HG02798 (cell line): ENCODE measurements around the gene ZNF831.

ENCODE experiments used
- ATAC-seq: cut with Tn5 transposase; IDR thresholded peaks from one replicate; pipeline ENCODE4 v1.9.1; 2021; ENCODE audit warnings: mild to moderate bottlenecking; ENCODE audit not compliant: unreplicated experiment, poor library complexity

Gene ZNF831

GRCh38 chr20:59154317-59155013 is 9.2 kb upstream of the ZNF831 start:
- no peak for ATAC-seq

- ATAC-seq, result no peak
Measured at GRCh38 chr20:59157064-59157463, 6.6 kb upstream of the ZNF831 start.

- ATAC-seq, result no peak
Measured at GRCh38 chr20:59157531-59157930, 6.1 kb upstream of the ZNF831 start.

GRCh38 chr20:59157961-59158541 is 5.6 kb upstream of the ZNF831 start:
- ATAC-seq, result no peak

DNA sequence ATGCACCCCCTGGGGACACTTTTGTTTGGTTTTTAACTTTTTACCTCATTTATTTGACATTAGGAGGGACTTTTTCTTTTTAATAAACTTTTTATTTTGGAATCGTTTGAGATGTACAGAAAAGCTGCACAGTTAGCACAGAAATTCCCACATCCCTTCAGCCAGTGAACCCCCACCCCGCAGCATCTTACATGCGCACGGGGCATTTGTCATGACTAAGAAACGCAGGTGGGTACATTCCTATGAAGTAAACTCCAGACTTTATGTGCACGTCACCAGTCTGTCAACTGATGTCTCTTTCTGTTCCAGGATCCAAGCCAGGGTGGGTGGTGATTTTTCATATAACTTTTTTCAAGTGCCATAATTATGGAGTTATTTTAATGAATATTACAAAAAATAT is 4.9 kb upstream of the ZNF831 start:
- ATAC-seq, result no peak

DNA sequence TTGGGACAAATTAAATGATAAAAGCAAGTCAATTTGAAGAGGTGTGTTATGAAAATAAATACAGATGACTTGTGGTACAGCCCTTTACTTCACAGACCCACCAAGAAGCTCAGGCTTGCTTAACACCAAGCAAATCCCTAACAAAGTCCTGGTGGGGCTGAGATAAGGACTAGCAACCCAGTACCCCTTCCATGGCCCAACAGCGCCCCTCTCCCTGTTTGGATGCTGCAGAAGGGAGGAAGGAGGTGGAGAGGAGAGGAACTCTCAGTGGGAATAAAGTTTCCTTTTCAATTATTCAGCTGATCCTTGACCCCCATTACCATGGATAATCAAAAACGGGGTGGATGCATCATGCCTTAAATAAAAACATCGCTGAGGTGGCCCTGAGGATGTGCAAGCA is 4.5 kb upstream of the ZNF831 start:
- no peak for ATAC-seq

- no peak for ATAC-seq
Measured at GRCh38 chr20:59159493-59160376, 3.9 kb upstream of the ZNF831 start.

GRCh38 chr20:59160389-59161115 is 3.1 kb upstream of the ZNF831 start:
- no peak for ATAC-seq

GRCh38 chr20:59161721-59162120 is 1.9 kb upstream of the ZNF831 start:
- no peak for ATAC-seq

DNA sequence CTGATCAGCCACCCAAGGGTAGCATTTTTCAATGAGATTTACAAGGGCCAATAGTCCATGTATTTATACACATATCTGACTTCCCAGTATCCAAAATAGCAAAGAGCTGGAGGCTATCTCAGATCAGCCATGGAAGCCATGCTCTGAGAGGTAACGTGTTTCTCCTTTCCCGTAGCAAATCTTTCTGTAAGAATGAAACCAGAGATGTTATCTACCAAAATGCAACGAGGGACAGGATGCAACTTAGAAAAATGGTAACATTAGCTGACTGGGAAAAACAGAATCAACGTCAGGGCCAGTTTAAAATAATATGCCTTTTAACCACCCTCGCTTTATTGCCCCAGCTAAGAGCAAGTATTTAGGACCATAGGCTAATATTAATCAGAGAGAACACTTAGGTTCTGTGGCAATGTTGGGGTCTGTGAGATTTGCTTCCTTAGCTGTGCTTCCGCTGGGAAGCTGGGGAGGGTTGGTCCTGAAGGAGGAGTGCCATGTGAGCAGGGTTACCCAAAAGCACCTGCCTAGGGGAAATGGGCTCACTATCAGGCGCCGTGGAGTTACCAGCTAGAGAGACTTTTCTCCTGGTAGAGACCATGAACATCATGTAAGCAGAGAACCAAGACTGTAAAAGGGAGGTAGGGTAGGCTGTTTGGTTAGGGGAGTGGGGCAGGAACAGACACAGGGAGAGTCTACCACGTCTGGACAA is 1.2 kb downstream of the ZNF831 start:
- no peak for ATAC-seq

DNA sequence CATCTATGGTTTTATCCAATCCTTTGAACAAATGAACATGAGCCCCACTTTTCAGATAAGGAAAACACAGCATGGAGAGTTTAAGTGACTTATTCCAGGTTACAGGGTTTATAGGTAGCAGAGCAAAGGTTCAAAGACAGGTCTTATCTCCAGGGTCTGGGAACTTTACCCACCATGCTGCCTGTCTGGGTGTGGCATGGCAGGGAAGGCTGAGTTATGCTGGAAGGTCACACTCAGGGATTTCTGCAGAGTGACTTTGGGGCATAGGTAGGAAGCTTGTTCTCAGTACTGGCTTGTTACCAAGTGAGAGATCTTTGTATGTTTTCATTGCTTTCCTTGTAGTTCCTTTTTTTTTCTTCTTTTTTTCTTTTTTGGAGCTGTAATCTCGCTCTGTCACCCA is 1.8 kb downstream of the ZNF831 start:
- ATAC-seq, result no peak

- ATAC-seq, result no peak
Measured at GRCh38 chr20:59165891-59166709, 2.5 kb downstream of the ZNF831 start.

DNA sequence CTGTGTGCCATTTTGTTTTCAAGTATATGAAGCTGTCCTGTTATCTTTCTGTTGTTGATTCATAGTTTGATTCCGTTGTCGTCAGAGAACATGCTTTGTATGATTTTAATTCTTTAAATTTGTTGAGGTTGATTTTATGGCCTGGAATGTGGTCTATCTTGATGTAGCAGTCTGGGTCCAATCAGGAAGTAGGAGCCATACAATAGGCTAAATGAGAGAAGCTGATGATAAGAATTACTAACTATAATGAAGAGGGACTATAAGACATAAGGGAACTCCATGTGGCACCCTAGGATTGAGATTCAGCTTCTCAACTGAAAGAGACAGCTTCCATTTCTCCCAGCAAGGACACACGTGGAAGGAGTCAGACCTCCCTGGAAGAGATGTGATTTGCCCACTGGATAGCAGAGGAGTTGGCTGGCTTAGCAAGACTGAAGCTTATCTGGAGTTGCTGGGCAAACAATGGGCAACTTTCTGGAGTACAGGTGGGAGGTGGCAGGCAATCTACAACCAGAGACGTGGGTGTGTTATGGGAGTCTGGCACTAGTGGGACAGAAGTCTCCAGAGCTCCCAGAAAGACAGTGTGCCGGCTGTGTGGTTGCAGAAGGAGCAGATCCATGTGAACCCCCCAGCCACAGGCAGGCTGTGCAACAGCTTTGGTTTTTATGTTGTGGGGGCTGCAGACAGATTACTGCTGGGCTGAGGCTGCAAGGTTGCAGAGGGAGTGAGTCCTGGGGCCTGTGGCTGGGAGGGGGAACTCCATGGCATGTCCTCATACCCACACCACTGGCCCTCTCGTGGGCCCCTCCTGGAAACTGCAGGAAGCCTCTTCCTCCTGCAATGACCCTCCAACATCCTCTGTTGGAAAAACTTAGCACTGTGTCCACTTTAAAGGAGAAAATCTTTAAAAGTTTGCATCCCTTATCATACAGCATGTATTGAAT is 7.1 kb downstream of the ZNF831 start:
- no peak for ATAC-seq

DNA sequence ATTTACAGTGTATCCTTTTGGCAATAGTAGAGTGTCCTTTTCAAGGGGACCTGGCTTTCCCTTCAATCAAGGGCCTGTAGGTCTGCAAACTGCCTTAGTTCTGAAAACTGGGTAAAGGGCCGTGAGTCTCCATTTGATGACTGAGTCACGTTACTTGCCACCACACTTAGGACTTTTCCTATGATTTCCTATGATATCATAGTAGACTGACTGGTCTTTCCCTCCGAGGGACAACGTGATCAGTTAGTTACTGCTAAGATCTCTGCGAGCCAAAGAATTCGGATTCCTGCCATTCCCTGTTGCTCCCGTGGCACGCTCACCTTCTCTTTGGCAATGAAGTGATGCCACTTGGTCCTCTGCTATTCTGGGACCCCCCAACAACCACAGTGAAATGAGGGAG is 8.4 kb downstream of the ZNF831 start:
- ATAC-seq, result no peak

DNA sequence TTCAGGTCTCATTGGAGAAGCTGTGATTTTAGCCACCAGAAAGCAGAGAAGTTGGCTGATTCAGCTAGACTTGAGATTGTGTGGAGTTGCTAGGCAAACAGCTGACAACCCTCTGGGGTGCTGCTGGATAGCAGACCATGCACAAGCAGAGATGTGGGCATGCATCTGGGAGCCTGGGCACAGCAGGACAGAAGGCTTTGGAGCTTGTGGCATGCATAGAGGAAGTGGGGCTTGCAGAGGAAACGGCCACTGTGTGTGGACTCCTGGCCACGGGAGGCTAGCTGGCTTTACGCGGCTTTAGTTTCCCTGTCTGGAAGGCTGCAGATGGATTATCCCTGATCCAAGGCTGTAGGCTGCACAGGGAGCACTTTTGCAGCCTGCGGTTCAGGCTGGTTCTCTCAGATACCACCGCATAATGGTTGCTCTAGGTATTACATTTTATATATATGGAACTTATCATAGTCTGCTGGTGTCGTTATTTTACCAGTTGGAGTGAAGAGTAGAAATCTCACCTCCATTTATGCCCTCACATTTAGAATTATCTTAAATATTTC is 10.4 kb downstream of the ZNF831 start:
- ATAC-seq, result no peak

- ATAC-seq, result no peak
Measured at GRCh38 chr20:59175002-59175401, 11.4 kb downstream of the ZNF831 start.

GRCh38 chr20:59175861-59176260 is 12.2 kb downstream of the ZNF831 start:
- no peak for ATAC-seq

DNA sequence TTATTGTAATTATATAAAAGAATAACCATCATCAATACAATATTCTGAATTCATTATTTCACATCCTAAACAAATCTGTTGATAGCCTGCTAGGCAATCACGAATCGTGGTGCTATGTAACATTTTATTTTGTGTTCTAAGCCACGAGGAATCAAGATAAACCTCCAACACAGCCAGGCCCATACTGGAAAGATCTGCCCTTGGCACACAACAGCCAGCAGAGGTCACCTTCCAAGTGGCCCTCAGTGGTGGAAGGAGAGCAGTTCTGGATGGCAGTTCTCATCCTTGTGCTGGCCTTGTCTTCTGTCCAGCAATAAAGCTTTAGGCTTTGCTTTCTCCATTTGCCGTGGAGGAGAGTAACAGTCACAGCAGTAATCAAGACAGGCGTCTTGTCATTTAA is 13.2 kb downstream of the ZNF831 start:
- no peak for ATAC-seq
